ENCODE data around the gene NFAM1. TPM values are rescaled to one million over a fixed set of nuclear protein-coding genes. Genes with fewer than 3 reads are reported as not detected.

Gene NFAM1
- total RNA-seq, 1 experiment from 2014 or later = 0.12 TPM

Other genes starting within 250 kb of the NFAM1 start
- 66.7 TPM for gene TCF20, start 161.8 kb downstream of the NFAM1 start, total RNA-seq (2021; ENCODE audit: unreplicated experiment)
- gene RRP7A, start 87.4 kb upstream of the NFAM1 start, total RNA-seq (2021; ENCODE audit: unreplicated experiment) = 50.8 TPM
- not detected for gene SERHL2, start 121.6 kb upstream of the NFAM1 start, total RNA-seq (2021; ENCODE audit: unreplicated experiment)
- gene POLDIP3, start 182.5 kb upstream of the NFAM1 start, total RNA-seq (2021; ENCODE audit: unreplicated experiment) = 67.6 TPM
- gene ATP5MGL, start 208.2 kb upstream of the NFAM1 start, total RNA-seq (2021; ENCODE audit: unreplicated experiment) = 0.91 TPM
- gene CYB5R3, start 217.0 kb upstream of the NFAM1 start, total RNA-seq (2021; ENCODE audit: unreplicated experiment) = 127 TPM